Spleen (tissue), 11 donors: ENCODE measurements around the gene OPN1MW3. TPM values are rescaled to one million over a fixed set of nuclear protein-coding genes. Genes with fewer than 3 reads are reported as not detected.

Experiments used
- DNase-seq: peaks from one replicate; pipeline ENCODE4 v3.0.0-alpha.2; 2020
- H3K27ac ChIP-seq, 8 donors: fragments of 200-600 bp; sonication (generic) in 7 of 8; 1 replicate in 4 of 8; 2 replicates in 4 of 8; pipeline versions ENCODE4 v1.5.0 to v1.8.0; 2016 to 2021; ENCODE audit warnings: inconsistent platforms in 4 of 8, mild to moderate bottlenecking in 4 of 8, moderate library complexity in 1 of 8
- H3K27me3 ChIP-seq, 7 donors: fragments of 200-600 bp; sonication (generic) in 6 of 7; replicated peaks in 1 of 7; 1 replicate in 4 of 7; 2 replicates in 3 of 7; pipeline versions ENCODE4 v1.5.0 to v1.8.0; 2016 to 2021; ENCODE audit warnings: inconsistent platforms in 3 of 7, mild to moderate bottlenecking in 1 of 7
- H3K36me3 ChIP-seq, 6 donors: fragments of 200-600 bp; sonication (generic) in 5 of 6; 1 replicate in 4 of 6; 2 replicates in 2 of 6; pipeline versions ENCODE4 v1.5.0 to v1.8.0; 2016 to 2021; ENCODE audit warnings: inconsistent platforms in 2 of 6
- H3K4me1 ChIP-seq, 6 donors: fragments of 200-600 bp; sonication (generic) in 5 of 6; 1 replicate in 3 of 6; 2 replicates in 3 of 6; pipeline versions ENCODE4 v1.5.0 to v1.8.0; 2016 to 2021; ENCODE audit warnings: inconsistent platforms in 3 of 6
- H3K4me3 ChIP-seq, 8 donors: fragments of 200-600 bp; sonication (generic) in 7 of 8; 1 replicate in 4 of 8; 2 replicates in 4 of 8; pipeline versions ENCODE4 v1.5.0 to v1.8.0; 2016 to 2021; ENCODE audit warnings: inconsistent platforms in 4 of 8, mild to moderate bottlenecking in 4 of 8, moderate library complexity in 2 of 8
- H3K9me3 ChIP-seq, 8 donors: fragments of 200-600 bp; sonication (generic) in 7 of 8; 1 replicate in 4 of 8; 2 replicates in 4 of 8; pipeline versions ENCODE4 v1.5.0 to v1.8.0; 2016 to 2021; ENCODE audit warnings: inconsistent platforms in 4 of 8
- POLR2A ChIP-seq, 3 donors: fragments of 450-650 bp; IDR thresholded peaks; one replicate each; pipeline ENCODE4 v1.5.1; 2017; ENCODE audit warnings: antibody characterized with exemption in 3 of 3, mild to moderate bottlenecking in 1 of 3
- POLR2AphosphoS5 ChIP-seq, 3 donors: sonication (generic); formaldehyde crosslinking; IDR thresholded peaks; one replicate each; pipeline ENCODE4 v1.5.1; 2017; ENCODE audit warnings: antibody characterized with exemption in 3 of 3
- WGBS, 5 donors: extraction: QIAGEN DNeasy Blood & Tissue Kit in 3 of 5; methylation state at CpG; one replicate each; pipeline versions ENCODE4 v1.1.5 to v1.1.7; 2013 to 2018; 5-methylcytosine and 5-hydroxymethylcytosine counted together
- intact Hi-C: fragments of 100-400 bp; cut with DNase I; formaldehyde crosslinking; loops from one replicate; pipeline ENCODE4 v1.15.0; 2023; ENCODE audit warnings: low total_unique reads
- polyA plus RNA-seq, 3 donors: library from polyadenylated mRNA; stranded (reverse); fragments of 200-250 nt; gene quantifications; one replicate each; pipeline ENCODE4 v1.2.1, GENCODE V29; 2013
- total RNA-seq, 7 donors: library from RNA; depleted of rRNA in 3 of 7; stranded (reverse); fragments of >200 nt in 3 of 7; fragmentation: NEBNext Ultra II Directional in 4 of 7; extraction: Animal tissue kit (Norgen Biotek cat#: 25700) in 4 of 7; gene quantifications; one replicate each; pipeline versions ENCODE4 v1.1.0 to v1.2.1, GENCODE V29; 2016 to 2021
- TF ChIP-seq, protein P1 (sequence below), 11 experiments: fragments of 200-600 bp in 7 of 11; fragments of 450-650 bp in 4 of 11; sonication (generic) in 4 of 11; IDR thresholded peaks in 8 of 11; conservative IDR thresholded peaks in 3 of 11; 1 replicate in 7 of 11; 2 replicates in 4 of 11; pipeline versions ENCODE4 v1.4.0 to v1.8.0; 2016 to 2021; ENCODE audit warnings: antibody characterized with exemption in 11 of 11, inconsistent platforms in 4 of 11, mild to moderate bottlenecking in 1 of 11
- donor health status: healthy with polysubstance abuse.
- donor health status: DM: no; HTN: no; CAD: no; lungs with moderate emphysema.
- donor health status: DM: no; HTN: no; CAD: no.
- donor health status: Bipolar disorder and iron deficiency.
- donor health status: healthy.
- donor health status: DM: no; HTN: no; CAD: no.
- donor health status: DM: yes; HTN: yes; CAD: no.

OPN1MW3 gene
- total and polyA plus RNA-seq, 10 donors, result not detected

DNA sequence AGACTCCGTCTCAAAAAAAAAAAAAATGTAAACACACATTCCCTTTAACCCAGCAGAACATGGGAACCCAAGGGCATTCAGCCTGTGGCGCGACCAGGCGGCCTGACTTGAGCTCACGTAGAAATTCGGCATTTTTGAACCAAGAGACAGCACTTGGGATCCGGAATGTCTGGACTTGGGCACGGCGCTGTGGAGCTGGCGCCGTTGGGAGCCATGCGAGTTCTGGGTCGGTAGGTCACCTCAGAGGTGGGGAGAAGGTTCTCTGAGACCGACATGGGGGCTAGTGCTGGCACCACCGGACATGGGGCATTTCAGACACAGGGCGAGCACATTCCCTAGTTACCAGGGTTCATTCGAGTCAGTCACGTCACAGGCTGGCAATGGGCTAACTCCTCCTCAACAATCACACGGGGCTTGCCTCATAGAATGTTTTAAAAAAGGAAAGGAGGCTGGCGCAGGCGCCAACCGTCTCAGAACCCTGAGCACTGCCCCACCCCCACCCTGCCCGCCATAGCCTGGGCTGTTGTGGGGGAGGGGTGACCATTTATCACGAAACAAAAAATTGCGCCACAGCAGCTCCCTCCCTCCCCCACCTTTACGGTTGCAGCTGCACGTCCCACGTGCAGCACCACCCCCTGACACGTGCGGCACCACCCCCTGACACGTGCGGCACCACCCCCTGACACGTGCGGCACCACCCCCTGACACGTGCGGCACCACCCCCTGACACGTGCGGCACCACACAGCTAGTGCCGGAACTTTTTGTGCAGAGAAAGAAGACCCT, 37.6 kb downstream of the OPN1MW3 start, which contains the start of gene TEX28:
Gene TEX28 (minus strand): TSS at position 334 of the 784 bp plus-strand sequence. CDS start 3,007 bp downstream, outside the sequence.
- H3K27ac ChIP-seq, result no peak within 1 kb of the TSS
- no peaks in the 10 kb centered on the region for H3K27me3 ChIP-seq
- intact Hi-C loops, result no loop called here
- WGBS, 5 donors, result 80 to 93% (median 87%) methylated on average over 14 to 39 of the region's 39 CpGs
- no peaks in the 10 kb centered on the region for H3K36me3 ChIP-seq
- no peak within 1 kb of the TSS for H3K4me3 ChIP-seq
- DNase-seq, result peak; percentile 43
- H3K9me3 ChIP-seq, result no peaks in the 10 kb centered on the region
- TF ChIP-seq POLR2AphosphoS5 (IDR thresholded peaks at IDR 0.05) (no peak), POLR2A (IDR thresholded peaks at IDR 0.05) (no peak)
- TF ChIP-seq, protein P1, sequence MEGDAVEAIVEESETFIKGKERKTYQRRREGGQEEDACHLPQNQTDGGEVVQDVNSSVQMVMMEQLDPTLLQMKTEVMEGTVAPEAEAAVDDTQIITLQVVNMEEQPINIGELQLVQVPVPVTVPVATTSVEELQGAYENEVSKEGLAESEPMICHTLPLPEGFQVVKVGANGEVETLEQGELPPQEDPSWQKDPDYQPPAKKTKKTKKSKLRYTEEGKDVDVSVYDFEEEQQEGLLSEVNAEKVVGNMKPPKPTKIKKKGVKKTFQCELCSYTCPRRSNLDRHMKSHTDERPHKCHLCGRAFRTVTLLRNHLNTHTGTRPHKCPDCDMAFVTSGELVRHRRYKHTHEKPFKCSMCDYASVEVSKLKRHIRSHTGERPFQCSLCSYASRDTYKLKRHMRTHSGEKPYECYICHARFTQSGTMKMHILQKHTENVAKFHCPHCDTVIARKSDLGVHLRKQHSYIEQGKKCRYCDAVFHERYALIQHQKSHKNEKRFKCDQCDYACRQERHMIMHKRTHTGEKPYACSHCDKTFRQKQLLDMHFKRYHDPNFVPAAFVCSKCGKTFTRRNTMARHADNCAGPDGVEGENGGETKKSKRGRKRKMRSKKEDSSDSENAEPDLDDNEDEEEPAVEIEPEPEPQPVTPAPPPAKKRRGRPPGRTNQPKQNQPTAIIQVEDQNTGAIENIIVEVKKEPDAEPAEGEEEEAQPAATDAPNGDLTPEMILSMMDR (IDR thresholded peaks at IDR 0.05 in 8 of 11, conservative IDR thresholded peaks at IDR 0.05 in 3 of 11), result no peak
- H3K4me1 ChIP-seq, result peaks cover 0 to 14% (median 0%) of the 10 kb centered on the region in 6 donors

DNA sequence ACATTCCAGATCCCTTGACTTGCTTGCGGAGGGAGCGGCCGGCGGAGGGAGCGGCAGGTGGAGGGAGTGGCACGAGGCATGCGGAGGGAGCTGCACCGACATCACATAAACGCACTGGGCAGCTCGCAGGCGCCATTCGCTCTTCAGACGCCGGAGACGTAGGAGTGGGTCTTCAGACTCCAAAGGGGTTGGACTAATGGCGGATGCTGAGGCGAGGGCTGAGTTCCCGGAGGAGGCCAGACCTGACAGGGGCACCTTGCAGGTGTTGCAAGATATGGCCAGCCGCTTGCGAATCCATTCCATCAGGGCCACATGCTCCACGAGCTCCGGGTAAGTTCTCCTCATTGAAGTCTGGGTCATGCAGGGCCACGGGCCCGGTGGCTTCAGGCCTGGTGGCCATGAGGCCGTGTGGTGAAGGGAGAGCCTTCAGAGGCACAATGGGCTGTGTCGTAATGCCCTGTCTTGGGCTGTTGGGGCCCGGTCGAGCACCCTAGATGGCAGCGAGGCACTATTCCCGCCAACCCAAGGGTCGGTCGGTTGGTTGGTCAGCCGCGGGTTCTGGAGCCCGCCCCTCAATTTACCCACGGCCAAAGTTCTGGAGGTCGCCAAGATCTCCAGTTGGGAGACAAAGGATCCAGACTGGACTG, 38.4 kb downstream of the OPN1MW3 start, which contains the start of gene TKTL1:
Gene TKTL1 (plus strand): TSS at position 132 of the 647 bp plus-strand sequence. CDS start 65 bp downstream, at position 197.
- intact Hi-C loops, result no loop called here
- Histone ChIP-seq H3K27me3 (no peaks in the 10 kb centered on the region), H3K4me3 (no peak within 1 kb of the TSS), H3K36me3 (no peaks in the 10 kb centered on the region), H3K27ac (no peak within 1 kb of the TSS), H3K9me3 (no peaks in the 10 kb centered on the region), H3K4me1 (peaks cover 0 to 14% (median 0%) of the 10 kb centered on the region in 6 donors)
- peak; percentile 62 for DNase-seq
- TF ChIP-seq POLR2AphosphoS5 (IDR thresholded peaks at IDR 0.05) (no peak), POLR2A (IDR thresholded peaks at IDR 0.05) (no peak)
- TF ChIP-seq, protein P1 (IDR thresholded peaks at IDR 0.05 in 8 of 11, conservative IDR thresholded peaks at IDR 0.05 in 3 of 11), result no peak
- 94 to 96% (median 95%) methylated on average over 21 to 37 of the region's 37 CpGs for WGBS, 5 donors

DNA sequence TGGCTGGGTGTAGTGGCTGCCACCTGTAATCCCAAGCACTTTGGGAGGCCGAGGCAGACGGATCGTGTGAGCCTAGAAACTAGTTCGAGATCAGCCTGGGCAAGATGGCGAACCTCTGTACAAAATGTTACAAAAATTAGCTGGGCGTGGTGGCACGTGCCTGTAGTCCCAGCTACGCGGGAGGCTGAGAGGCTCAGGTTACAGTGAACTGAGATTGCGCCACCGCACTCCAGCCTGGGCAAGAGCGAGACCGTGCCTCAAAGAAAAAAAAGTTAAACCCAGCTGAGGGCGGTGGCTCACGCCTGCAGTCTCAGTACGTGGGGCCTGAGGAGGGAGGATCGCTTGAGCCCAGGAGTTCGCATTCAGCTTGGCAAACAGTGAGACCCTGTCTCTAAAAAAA, 39.3 kb downstream of the OPN1MW3 start:
- no peak overlapping the region for H3K27ac ChIP-seq
- no peaks in the 10 kb centered on the region for H3K9me3 ChIP-seq
- no peak overlapping the region for H3K4me3 ChIP-seq
- H3K27me3 ChIP-seq, result no peaks in the 10 kb centered on the region
- intact Hi-C loops, result no loop called here
- DNase-seq, result peak; percentile 62
- peaks cover 0 to 14% (median 0%) of the 10 kb centered on the region in 6 donors for H3K4me1 ChIP-seq
- WGBS, 5 donors, result 78 to 94% (median 90%) methylated on average over 9 to 18 of the region's 18 CpGs
- no peaks in the 10 kb centered on the region for H3K36me3 ChIP-seq
- TF ChIP-seq, protein P1 (IDR thresholded peaks at IDR 0.05 in 8 of 11, conservative IDR thresholded peaks at IDR 0.05 in 3 of 11), result no peak
- no peak for TF ChIP-seq POLR2AphosphoS5 (IDR thresholded peaks at IDR 0.05)
- TF ChIP-seq POLR2A (IDR thresholded peaks at IDR 0.05), result no peak

DNA sequence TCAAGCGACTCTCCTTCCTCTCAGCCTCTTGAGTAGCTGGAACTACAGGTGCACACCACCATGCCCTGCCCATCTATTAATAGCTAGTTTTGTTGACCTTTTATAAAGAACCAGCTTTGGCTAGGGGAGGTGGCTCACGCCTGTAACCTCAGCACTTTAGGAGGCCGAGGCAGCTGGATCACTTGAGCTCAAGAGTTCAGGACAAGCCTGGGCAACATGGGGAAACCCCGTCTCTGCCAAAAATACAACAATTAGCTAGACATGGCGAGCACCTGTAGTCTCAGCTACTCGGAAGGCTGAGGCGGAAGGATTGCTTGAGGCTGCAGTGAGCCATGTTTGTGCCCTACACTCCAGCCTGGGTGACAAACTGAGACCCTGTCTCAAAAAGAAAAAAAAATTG, 40.9 kb downstream of the OPN1MW3 start:
- intact Hi-C loops, result no loop called here
- no peak overlapping the region for H3K4me3 ChIP-seq
- H3K27me3 ChIP-seq, result no peaks in the 10 kb centered on the region
- peak; percentile 66 for DNase-seq
- no peaks in the 10 kb centered on the region for H3K9me3 ChIP-seq
- no peaks in the 10 kb centered on the region for H3K36me3 ChIP-seq
- TF ChIP-seq, protein P1 (IDR thresholded peaks at IDR 0.05 in 8 of 11, conservative IDR thresholded peaks at IDR 0.05 in 3 of 11), result no peak
- peak in 1 of 3 donors; percentile 13 for TF ChIP-seq POLR2AphosphoS5 (IDR thresholded peaks at IDR 0.05)
- WGBS, 5 donors, result 48 to 72% (median 68%) methylated on average over 7 of the region's 7 CpGs
- peak overlapping the region in 3 of 8 donors; percentile 26 to 65 (median 41) for H3K27ac ChIP-seq
- peaks cover 0 to 14% (median 0%) of the 10 kb centered on the region in 6 donors for H3K4me1 ChIP-seq
